Liver (tissue), 9 donors: ENCODE results near the gene RAPGEF4. TPM values are rescaled to one million over a fixed set of nuclear protein-coding genes. Genes with fewer than 3 reads are reported as not detected.

ENCODE experiments used
- DNase-seq: peaks from one replicate; pipeline ENCODE4 v3.0.0-alpha.2; 2017; ENCODE audit warnings: low spot score
- H3K27ac ChIP-seq, 2 donors: one replicate each; pipeline ENCODE4 v1.7.0; 2013; ENCODE audit warnings: inconsistent platforms in 2 of 2, low read length in 2 of 2, control low read depth in 1 of 2, low read depth in 1 of 2, mild to moderate bottlenecking in 1 of 2
- H3K27me3 ChIP-seq, 4 donors: one replicate each; pipeline versions ENCODE4 v1.6.1 to v1.7.0; 2013; ENCODE audit warnings: low read length in 3 of 4, inconsistent platforms in 1 of 4, mild to moderate bottlenecking in 1 of 4, moderate library complexity in 1 of 4; ENCODE audit not compliant: control insufficient read depth in 4 of 4, insufficient read depth in 4 of 4
- H3K36me3 ChIP-seq, 4 donors: one replicate each; pipeline versions ENCODE4 v1.6.1 to v1.7.0; 2013; ENCODE audit warnings: low read length in 3 of 4, mild to moderate bottlenecking in 3 of 4, low read depth in 1 of 4, moderate library complexity in 1 of 4; ENCODE audit not compliant: control insufficient read depth in 4 of 4, insufficient read depth in 3 of 4
- H3K4me1 ChIP-seq, 4 donors: one replicate each; pipeline versions ENCODE4 v1.6.1 to v1.7.0; 2013; ENCODE audit warnings: low read length in 3 of 4, mild to moderate bottlenecking in 3 of 4, moderate library complexity in 1 of 4; ENCODE audit not compliant: control insufficient read depth in 4 of 4, insufficient read depth in 4 of 4
- H3K4me3 ChIP-seq, 3 donors: one replicate each; pipeline versions ENCODE4 v1.6.1 to v1.7.0; 2013; ENCODE audit warnings: low read length in 3 of 3, control low read depth in 1 of 3, low read depth in 1 of 3, mild to moderate bottlenecking in 1 of 3
- H3K9ac ChIP-seq, 2 donors: one replicate each; pipeline ENCODE4 v1.7.0; 2013; ENCODE audit warnings: low read length in 2 of 2, mild to moderate bottlenecking in 2 of 2, moderate library complexity in 2 of 2, control low read depth in 1 of 2, low read depth in 1 of 2
- H3K9me3 ChIP-seq, 4 donors: one replicate each; pipeline versions ENCODE4 v1.6.1 to v1.7.0; 2013; ENCODE audit warnings: low read length in 3 of 4; ENCODE audit not compliant: control insufficient read depth in 4 of 4
- ATF3 ChIP-seq: IDR thresholded peaks from 2 replicates; pipeline ENCODE4 v1.6.1; 2016; ENCODE audit warnings: antibody characterized with exemption
- CTCF ChIP-seq: fragments of 150-350 bp; IDR thresholded peaks from 2 replicates; pipeline ENCODE4 v1.5.1; 2017; ENCODE audit warnings: improper control_type of control experiment, low read depth, low read length; ENCODE audit not compliant: missing input control
- EGR1 ChIP-seq, 2 donors: IDR thresholded peaks; 2 replicates each; pipeline ENCODE4 v1.6.1; 2016 to 2018; ENCODE audit warnings: antibody characterized with exemption in 2 of 2, low read depth in 2 of 2
- FOXA1 ChIP-seq: IDR thresholded peaks from 2 replicates; pipeline ENCODE4 v1.6.1; 2016; ENCODE audit warnings: antibody characterized with exemption
- FOXA2 ChIP-seq: IDR thresholded peaks from 2 replicates; pipeline ENCODE4 v1.6.1; 2016; ENCODE audit warnings: antibody characterized with exemption
- GABPA ChIP-seq, 2 donors: IDR thresholded peaks in 1 of 2; conservative IDR thresholded peaks in 1 of 2; 2 replicates each; pipeline ENCODE4 v1.6.1; 2016; ENCODE audit warnings: antibody characterized with exemption in 2 of 2, mild to moderate bottlenecking in 1 of 2, moderate library complexity in 1 of 2
- HNF4A ChIP-seq, 2 donors: conservative IDR thresholded peaks; 2 replicates each; pipeline ENCODE4 v1.6.1; 2016; ENCODE audit warnings: antibody characterized with exemption in 2 of 2, mild to moderate bottlenecking in 2 of 2
- HNF4G ChIP-seq: IDR thresholded peaks from 2 replicates; pipeline ENCODE4 v1.6.1; 2016; ENCODE audit warnings: antibody characterized with exemption
- JUND ChIP-seq, 2 donors: IDR thresholded peaks; 2 replicates each; pipeline ENCODE4 v1.6.1; 2016; ENCODE audit warnings: antibody characterized with exemption in 2 of 2
- MAX ChIP-seq: IDR thresholded peaks from 2 replicates; pipeline ENCODE4 v1.6.1; 2016; ENCODE audit warnings: antibody characterized with exemption
- NR2F2 ChIP-seq: IDR thresholded peaks from 2 replicates; pipeline ENCODE4 v1.6.1; 2016; ENCODE audit warnings: antibody characterized with exemption
- RAD21 ChIP-seq, 2 donors: IDR thresholded peaks; 2 replicates each; pipeline ENCODE4 v1.6.1; 2016; ENCODE audit warnings: antibody characterized with exemption in 2 of 2, mild to moderate bottlenecking in 2 of 2
- REST ChIP-seq: IDR thresholded peaks from 2 replicates; pipeline ENCODE4 v1.6.1; 2016; ENCODE audit warnings: antibody characterized with exemption, mild to moderate bottlenecking
- RXRA ChIP-seq, 2 donors: IDR thresholded peaks; 2 replicates each; pipeline ENCODE4 v1.6.1; 2017 to 2018; ENCODE audit warnings: antibody characterized with exemption in 2 of 2, mild to moderate bottlenecking in 1 of 2
- SP1 ChIP-seq: IDR thresholded peaks from 2 replicates; pipeline ENCODE4 v1.6.1; 2018; ENCODE audit warnings: antibody characterized with exemption, mild to moderate bottlenecking
- TAF1 ChIP-seq: conservative IDR thresholded peaks from 2 replicates; pipeline ENCODE4 v1.6.1; 2016; ENCODE audit warnings: antibody characterized with exemption, mild to moderate bottlenecking
- YY1 ChIP-seq: IDR thresholded peaks from 2 replicates; pipeline ENCODE4 v1.6.1; 2016; ENCODE audit warnings: antibody characterized with exemption, mild to moderate bottlenecking
- ZBTB33 ChIP-seq: IDR thresholded peaks from 2 replicates; pipeline ENCODE4 v1.6.1; 2016; ENCODE audit warnings: antibody characterized with exemption
- WGBS: extraction: QIAGEN DNeasy Blood & Tissue Kit; methylation state at CpG from one replicate; pipeline ENCODE4 v1.1.7; 2013; 5-methylcytosine and 5-hydroxymethylcytosine counted together
- polyA plus RNA-seq, 2 donors: library from polyadenylated mRNA; stranded (reverse) in 1 of 2; unstranded in 1 of 2; fragments of 200-250 nt in 1 of 2; fragments of >200 nt in 1 of 2; fragmentation: Nextera tagmentation in 1 of 2; extraction: Ambion mirVana in 1 of 2; gene quantifications; one replicate each; pipeline versions ENCODE4 v1.2.1 to v1.2.3, GENCODE V29; 2013 to 2015
- total RNA-seq, 2 donors: library from RNA; depleted of rRNA; stranded (reverse); fragments of >200 nt; gene quantifications; one replicate each; pipeline ENCODE4 v1.2.3, GENCODE V29; 2014
- donor health status: healthy.
- donor health status: healthy.
- donor health status: healthy.
- donor health status: healthy.
- donor health status: healthy.

RAPGEF4 gene
- total and polyA plus RNA-seq, 4 donors, result 1.5 to 18.2 (median 8.3) TPM

- no peak overlapping the region for H3K9ac ChIP-seq
Observed at GRCh38 chr2:172859581-172860335, 124.1 kb downstream of the RAPGEF4 start.

GRCh38 chr2:172860336-172860707 lies 124.7 kb downstream of the RAPGEF4 start:
- Histone ChIP-seq H3K9ac (no peak overlapping the region), H3K27me3 (no peaks in the 10 kb centered on the region), H3K27ac (no peak overlapping the region), H3K4me1 (no peaks in the 10 kb centered on the region), H3K9me3 (no peaks in the 10 kb centered on the region), H3K4me3 (no peak overlapping the region), H3K36me3 (no peaks in the 10 kb centered on the region)
- DNase-seq, result no peak
- 59% methylated on average over 2 of the region's 2 CpGs for WGBS
- TF ChIP-seq CTCF, result no peak
- TF ChIP-seq ATF3, result no peak
- TF ChIP-seq EGR1 (IDR thresholded peaks at IDR 0.05; ENCODE audit: low read depth in 2 of 2), result no peak
- no peak for TF ChIP-seq FOXA2
- TF ChIP-seq RAD21 (IDR thresholded peaks at IDR 0.05), result no peak
- TF ChIP-seq TAF1, result no peak
- TF ChIP-seq ZBTB33, result no peak
- no peak for TF ChIP-seq HNF4A (conservative IDR thresholded peaks at IDR 0.05)
- TF ChIP-seq HNF4G, result no peak
- TF ChIP-seq YY1, result no peak
- no peak for TF ChIP-seq MAX
- no peak for TF ChIP-seq JUND (IDR thresholded peaks at IDR 0.05)
- no peak for TF ChIP-seq GABPA (IDR thresholded peaks at IDR 0.05 in 1 of 2, conservative IDR thresholded peaks at IDR 0.05 in 1 of 2)
- no peak for TF ChIP-seq RXRA (IDR thresholded peaks at IDR 0.05)
- no peak for TF ChIP-seq FOXA1
- no peak for TF ChIP-seq REST
- TF ChIP-seq NR2F2, result no peak
- TF ChIP-seq SP1, result no peak

More at GRCh38 chr2:172859581-172860335, 124.1 kb downstream of the RAPGEF4 start:
- WGBS, result 56% methylated on average over 9 of the region's 9 CpGs
- H3K27me3 ChIP-seq, result no peaks in the 10 kb centered on the region
- H3K4me3 ChIP-seq, result no peak overlapping the region
- no peaks in the 10 kb centered on the region for H3K9me3 ChIP-seq
- H3K36me3 ChIP-seq, result no peaks in the 10 kb centered on the region
- TF ChIP-seq HNF4G, result no peak
- no peak for TF ChIP-seq SP1
- no peak for TF ChIP-seq RXRA (IDR thresholded peaks at IDR 0.05)
- TF ChIP-seq NR2F2, result no peak
- no peaks in the 10 kb centered on the region for H3K4me1 ChIP-seq
- no peak overlapping the region for H3K27ac ChIP-seq
- no peak for DNase-seq
